ENCODE results near the gene KRTAP6-1.

DNA sequence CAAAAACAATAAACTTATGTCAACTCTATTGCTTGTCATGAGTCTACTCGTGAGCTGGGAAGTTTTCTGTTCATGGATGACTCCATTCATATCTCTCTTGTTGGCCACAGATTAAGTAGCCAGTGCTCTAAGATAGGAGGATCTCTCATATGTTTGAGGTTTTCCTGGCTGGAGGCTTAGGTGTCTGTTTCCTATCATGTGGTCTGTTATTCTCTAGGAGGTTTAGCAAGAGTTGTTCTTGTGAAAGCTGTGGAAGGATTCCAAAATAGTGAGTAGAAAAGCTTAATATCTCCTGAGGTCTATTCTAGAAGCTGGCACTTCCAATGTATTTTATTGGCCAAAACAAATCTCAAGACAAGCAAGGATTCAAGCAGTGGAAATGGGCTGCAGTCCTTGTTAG is 15.5 kb upstream of the KRTAP6-1 start:
- TF ChIP-seq, protein P1, sequence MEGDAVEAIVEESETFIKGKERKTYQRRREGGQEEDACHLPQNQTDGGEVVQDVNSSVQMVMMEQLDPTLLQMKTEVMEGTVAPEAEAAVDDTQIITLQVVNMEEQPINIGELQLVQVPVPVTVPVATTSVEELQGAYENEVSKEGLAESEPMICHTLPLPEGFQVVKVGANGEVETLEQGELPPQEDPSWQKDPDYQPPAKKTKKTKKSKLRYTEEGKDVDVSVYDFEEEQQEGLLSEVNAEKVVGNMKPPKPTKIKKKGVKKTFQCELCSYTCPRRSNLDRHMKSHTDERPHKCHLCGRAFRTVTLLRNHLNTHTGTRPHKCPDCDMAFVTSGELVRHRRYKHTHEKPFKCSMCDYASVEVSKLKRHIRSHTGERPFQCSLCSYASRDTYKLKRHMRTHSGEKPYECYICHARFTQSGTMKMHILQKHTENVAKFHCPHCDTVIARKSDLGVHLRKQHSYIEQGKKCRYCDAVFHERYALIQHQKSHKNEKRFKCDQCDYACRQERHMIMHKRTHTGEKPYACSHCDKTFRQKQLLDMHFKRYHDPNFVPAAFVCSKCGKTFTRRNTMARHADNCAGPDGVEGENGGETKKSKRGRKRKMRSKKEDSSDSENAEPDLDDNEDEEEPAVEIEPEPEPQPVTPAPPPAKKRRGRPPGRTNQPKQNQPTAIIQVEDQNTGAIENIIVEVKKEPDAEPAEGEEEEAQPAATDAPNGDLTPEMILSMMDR (IDR thresholded peaks at IDR 0.05; ENCODE audit: low read depth, low read length, poor library complexity, severe bottlenecking), result no peak
- no peak for TF ChIP-seq EZH2phosphoT487 (IDR thresholded peaks at IDR 0.05; ENCODE audit: borderline replicate concordance, low read length)

Measured in DOHH2 (cell line).